Activated CD4-positive, alpha-beta T cell treated with anti-CD3 and anti-CD28 coated beads, Interleukin-2, Interleukin-6, amounts not matched to agents 100 ng/mL and 50 ng/mL, durations not matched to agents 16 hours and 8 hours (primary cell): ENCODE measurements around the gene INPP5K.

Source experiments
- DNase-seq: peaks from one replicate; pipeline ENCODE4 v3.0.0-alpha.2; 2020

The INPP5K gene

DNA sequence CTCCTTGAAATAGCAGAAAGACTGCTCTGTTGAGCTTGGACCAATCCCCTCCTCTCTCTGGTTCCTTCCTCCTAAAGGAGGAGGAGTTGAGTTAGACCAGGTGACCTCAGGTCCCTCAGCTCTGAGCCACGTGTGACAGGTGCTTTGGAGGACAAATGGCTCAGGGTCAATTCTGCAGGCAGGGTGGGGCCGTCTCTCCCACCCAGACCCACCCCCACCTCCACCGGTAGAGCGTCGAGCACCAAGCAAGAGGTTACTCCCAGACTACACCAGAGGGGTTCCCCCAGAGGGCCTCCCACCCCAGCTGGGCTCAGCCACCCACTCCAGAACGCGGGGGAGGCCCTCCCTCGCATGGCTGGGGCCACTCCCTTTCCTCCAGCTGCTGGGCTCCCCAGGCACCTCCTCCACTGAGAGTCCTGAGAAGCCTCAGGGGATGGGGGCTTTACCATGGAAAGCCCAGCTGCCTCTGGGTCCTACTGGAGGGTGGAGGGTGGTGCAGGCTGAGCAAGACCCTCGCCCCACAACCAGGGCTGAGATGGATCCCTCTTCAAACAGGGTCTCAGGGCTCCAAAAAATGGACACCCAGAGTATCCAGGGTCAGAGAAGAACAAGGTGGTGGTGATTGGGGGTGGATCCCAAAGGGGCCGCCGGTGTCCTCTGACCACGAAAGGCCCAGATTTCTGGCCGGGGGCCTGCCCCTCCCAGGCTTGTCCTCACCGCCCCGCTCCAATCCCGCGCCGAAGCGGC is 31.6 kb downstream of the INPP5K start:
- peak; percentile 41 for DNase-seq

DNA sequence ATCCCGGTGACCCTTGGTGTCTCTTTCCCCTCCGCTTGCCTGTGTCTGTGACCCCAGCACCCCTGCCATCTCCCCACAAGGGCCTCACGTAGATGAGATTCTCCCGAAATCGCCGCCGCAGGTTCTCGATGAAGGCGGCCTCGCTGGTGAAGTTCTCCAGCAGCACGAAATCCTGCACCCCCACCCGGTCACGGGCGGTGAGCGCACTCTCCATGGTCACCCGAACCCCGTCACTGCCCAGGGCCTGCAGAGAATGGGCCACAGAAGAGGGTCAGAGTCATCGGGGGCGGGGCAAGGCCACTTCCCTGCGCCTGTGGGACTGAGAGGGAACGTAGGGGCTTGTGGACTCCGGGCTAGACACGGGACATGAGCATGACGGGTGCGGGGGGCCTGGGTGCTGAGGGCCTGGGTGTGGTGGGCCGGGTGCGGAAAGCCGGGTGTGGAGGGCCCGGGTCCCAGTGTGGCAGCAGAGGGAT is 32.3 kb downstream of the INPP5K start:
- DNase-seq: no peak

DNA sequence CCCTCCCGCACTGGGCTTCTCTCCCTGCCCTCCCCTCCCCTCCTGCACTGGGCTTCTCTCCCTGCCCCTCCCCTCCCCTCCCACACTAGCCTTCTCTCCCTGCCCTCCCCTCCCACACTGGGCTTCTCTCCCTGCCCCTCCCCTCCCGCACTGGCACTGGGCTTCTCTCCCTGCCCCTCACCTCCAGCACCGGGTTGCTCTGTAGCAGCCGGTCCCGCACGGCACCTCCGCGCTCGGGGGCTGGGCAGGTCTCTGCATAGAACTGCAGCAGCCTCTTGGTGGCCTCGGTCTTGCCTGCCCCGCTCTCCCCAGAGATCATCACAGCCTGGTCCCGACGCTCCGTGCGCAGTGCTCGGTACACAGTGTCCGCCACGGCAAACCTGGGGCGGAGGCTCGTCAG is 33.7 kb downstream of the INPP5K start:
- no peak for DNase-seq

DNA sequence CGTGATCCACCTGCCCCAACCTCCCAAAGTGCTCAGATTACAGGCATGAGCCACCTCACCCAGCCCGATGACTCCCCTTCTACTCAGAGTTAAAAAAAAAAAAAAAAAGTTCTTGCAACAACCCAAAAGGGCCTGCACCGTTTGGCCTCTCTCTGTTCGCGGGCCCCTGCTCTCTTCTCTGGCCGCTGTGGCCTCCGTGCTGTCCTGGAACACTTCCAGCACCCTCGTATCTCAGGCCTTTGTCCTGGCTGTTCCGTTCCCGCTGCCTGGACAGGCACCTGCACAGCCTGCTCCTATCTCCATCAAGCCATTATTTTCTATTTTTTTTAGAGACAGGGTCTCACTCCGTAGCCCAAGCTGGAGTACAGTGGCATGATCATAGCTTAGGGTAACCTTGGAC is 34.7 kb downstream of the INPP5K start:
- DNase-seq: no peak

DNA sequence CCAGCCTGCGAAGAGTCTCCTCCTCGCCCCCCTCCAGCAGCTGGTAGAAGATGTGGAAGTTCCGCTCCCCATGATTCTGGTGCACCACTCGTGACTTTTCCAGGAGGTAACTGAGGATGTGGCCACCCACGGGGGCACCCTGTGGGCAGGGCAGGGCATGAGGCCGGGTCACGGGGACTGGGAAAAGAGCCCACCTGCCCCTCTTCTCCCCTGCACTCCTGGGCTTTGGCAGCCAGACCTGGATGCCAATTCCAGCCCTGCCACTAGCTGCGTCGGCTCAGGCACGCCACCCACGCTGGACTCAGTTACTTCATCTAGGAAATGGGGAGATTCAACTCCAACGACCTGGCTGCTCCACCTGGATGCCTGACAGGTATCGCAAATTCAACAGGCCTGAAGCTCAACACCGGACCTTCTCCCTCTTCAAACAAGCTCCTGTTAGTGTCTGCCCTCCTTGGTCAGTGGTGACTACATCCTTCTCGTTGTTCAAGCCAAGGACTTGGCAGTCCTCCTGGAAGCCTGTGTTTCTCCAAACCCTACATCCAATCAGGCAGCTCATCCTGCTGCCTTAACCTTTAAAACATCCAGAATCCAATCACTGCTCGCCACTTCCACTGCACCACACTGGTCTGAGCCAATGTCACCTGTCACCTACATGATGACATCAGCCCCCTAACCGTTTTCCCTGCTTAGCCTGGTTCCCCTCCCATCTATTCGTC is 35.5 kb downstream of the INPP5K start:
- no peak for DNase-seq

DNA sequence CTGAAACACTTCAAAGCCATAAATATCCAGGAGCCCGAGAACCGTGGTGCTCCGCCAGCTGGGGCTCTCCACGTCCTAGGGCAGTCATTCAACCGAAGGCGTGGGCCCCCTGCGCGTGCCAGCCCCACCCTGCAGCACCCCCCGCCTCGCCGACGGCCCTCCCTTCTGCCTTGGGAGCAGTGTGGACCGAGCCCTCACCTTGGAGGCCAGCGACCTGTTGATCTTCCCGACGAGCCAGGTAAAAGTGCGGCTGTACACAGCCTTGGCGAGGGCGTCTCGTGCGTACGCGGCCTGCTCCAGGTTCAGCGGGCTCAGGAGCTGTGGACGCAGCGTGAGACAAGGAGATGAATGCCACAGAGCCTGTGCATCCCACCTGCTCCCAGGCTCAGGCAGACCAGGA is 38.0 kb downstream of the INPP5K start:
- no peak for DNase-seq

DNA sequence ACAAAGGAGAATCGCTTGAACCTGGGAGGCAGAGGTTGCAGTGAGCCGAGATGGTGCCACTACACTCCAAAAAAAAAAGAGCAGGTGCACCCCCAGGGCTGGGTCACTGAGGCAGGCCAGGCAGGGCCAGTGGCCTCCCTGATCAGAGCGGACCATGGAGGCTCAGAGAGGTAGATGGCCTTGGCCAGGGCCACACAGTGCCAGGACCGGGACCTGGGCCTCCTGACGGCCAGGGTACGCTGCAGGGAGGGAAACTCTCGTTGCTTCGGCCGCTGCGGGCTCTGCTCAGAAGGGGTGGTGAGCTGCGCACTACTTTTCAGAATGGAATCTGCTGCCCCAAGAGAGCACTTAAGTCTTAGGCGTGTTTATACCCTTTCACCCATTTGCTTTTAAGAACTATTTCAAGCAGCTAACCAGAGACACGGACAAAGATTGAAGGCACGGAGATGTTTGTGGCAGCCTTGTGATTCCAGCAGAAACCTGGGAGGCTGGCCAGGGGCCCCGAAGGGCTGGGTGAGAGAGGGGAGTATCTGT is 41.0 kb downstream of the INPP5K start:
- no peak for DNase-seq

DNA sequence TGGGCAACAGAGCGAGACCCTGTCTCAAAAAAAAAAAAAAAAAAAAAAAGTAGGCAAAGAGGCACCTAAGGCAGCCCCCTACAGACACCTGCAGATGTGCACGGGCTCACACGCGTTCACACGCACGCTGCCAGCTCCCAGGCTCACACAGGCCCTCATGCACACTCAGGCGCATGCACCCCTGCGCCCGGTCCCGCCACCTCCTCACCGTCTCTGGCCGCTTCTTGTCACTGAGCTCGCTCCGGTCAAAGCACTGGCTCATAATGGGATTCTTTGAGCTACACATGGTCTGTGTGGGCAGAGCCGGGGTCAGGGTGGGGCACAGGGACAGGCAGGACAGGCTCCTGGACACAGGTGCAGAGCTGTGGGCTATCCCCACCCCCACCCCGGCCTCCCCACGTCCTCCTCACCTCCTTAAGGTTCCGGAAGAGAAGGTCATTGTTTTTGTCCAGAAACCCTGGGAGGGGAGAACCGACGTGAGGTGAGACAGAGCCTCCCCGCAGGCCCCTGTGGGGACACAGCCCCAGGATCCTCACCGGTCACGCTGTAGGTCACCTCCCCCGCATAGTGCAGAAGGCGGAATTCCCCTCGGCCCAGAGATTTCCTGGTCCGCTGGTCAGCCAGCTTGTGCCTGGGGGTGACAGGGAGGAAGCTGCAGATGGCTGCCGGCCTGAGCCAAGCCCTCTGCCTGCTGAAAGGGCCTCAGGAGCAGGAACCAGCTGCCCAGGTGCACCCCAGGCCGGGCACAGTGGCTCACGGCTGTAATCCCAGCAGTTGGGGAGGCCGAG is 41.8 kb downstream of the INPP5K start:
- DNase-seq: no peak

DNA sequence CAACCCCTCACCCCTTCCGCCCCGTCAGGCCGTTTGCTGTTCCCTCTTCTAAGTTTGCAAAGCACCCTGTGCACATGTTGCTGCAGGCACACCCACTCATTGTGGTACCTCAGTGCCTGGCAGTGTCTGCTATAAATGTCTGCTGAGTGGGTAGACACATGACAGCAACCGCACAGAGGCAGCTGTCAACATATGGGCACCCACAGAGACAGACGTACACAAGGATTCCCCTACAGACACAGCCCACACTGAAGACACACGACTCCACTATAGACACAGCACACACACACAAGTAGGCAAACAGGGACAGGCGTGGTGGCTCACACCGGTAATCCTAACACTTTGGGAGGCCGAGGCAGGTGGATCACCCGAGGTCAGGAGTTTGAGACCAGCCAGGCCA is 42.6 kb downstream of the INPP5K start:
- no peak for DNase-seq

DNA sequence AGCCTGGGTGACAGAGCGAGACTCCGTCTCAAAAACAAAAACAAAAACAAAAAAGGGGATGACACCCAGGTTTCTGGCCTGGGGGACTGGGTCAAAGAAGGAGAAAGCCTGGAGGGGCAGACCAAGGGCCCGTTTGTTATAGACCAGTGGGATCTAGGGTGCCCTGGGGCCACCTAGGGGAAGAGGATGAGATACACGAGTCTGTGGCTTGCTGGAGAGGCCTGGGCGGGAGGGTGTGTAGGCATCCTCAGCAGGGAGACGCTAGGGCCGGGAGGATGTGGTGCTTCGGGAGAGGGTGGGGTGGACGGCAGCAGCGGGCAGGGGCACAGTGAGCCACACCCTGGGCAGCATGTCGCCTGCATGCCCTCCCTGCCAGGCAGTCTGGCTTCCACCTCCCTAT is 43.2 kb downstream of the INPP5K start:
- DNase-seq: peak; percentile 22

DNA sequence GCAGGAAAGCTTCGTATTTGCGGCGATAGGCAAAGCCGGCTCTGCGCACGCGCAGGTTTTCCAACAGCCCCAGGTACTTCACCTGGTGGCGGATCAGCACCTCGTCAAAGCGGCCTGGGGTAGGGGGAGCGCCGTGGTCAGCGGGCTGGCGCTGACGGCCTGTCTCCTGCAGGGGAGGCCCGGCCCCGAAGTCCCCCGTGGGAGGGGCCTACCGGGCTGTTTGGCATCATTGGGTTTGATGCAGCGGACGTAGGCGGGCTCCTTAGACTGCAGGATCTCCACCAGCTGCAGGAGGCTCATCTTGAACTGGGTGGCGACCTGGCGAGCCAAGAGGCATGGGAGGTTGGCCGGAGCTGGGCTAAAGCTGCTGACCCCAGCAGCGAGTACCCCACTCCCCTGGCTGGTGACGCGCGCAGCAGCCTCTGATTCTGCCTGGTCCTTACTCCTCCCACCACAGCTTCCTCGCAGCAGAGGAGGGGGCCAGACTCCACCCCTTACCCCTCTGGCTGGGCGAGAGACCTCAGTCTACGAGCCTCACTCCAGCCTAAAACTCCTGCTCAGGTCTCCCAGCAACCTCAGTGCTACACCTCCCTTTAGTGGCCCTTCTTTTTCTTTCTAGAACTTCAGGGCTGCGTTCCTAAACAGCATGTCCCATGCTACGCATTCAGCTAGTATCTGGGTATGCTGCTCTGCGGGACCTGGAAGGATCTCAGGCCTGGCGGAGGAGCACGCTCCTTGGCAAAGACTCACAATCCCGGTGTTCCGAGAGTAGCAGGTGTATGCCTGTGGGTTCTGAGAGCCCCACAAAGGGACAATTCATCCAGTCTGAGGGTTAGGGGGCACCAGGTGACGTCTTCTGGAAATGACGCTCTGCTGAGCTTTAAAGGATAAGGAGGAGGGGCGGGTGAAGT is 44.2 kb downstream of the INPP5K start:
- no peak for DNase-seq

DNA sequence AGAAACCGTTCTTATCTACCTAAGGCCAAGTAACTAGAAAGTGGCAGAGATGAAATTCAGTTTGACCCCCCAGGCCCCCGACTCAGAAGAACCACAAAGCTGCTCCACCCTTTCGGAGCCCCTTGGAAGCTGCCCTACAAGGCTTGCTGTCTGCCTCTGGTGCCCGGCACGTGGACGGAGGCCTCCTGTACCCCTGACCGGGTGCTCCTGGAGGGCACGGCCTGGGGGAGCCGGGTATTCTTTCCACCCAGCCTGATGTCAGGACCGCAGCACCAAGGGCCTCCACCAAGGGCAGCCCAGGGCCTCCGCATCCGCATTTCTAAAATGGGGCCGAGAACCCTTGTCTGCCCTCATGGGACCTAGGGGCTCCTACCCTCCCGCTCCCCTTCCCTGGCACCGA is 44.9 kb downstream of the INPP5K start:
- DNase-seq: no peak

DNA sequence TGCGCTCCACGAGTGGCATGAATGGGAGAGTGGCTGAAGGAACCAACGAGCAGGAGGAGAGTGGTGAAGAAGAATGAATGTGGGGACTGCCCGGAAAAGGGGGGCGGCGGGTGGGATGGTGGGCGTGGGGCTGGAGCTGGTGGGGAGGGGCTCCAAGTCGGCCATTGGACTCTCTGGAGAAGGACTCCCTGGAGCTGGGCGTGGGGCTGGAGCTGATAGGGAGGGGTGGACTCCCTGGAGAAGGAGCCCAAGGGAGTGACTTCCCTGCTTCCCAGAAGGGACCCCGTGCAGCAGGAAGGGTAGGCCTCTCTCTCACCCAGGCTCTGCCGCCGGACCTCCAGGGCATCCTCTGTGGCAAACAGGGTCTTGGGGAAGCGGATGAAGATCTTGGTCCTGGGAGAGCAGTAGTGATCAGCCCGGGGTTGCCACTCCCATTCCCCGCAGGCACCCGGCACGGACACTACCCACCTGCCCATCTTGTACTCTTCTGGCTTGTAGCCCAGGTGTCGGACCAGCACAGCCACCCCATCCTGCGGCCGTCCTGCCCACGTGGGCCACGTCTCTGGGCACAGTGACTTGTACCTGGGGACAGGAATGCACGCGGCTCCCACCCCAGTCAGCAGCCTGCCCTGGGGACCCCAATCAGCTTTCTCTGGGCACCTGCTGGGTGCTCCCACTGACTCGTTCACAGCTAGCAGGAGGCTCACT is 45.5 kb downstream of the INPP5K start:
- DNase-seq: no peak

DNA sequence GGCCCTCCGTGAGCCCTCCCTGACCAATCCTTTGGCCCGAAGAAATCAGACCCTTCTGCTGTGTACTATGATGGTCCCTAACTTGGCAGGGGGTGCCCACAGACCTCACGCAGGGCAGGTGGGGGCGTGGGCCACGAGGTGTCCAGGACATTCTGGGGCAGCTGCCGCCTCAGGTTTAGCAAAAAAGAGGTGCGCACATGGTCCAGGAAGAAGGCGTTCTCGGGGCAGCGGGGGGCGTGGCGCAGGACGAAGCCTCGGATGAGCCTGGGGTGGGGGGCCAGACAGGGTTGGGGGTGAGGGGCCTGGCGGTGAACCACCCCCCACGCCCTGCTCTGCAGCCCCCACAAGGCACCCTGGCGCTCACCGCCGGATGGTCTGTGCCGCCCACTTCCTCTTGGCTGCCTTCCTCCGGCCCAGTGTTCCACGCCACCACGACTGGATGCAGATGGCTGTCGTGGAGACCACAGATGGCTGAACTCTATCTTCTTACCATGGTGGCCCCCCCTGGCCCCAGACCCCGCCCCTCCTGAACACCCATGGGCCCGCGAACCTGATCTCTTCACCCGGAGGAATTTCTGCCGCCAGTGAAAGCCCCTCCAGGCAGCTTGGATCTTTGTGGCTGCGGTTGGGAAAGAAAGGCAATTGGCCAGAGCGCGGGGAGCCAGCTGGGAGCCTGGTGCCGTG is 46.2 kb downstream of the INPP5K start:
- DNase-seq: no peak

DNA sequence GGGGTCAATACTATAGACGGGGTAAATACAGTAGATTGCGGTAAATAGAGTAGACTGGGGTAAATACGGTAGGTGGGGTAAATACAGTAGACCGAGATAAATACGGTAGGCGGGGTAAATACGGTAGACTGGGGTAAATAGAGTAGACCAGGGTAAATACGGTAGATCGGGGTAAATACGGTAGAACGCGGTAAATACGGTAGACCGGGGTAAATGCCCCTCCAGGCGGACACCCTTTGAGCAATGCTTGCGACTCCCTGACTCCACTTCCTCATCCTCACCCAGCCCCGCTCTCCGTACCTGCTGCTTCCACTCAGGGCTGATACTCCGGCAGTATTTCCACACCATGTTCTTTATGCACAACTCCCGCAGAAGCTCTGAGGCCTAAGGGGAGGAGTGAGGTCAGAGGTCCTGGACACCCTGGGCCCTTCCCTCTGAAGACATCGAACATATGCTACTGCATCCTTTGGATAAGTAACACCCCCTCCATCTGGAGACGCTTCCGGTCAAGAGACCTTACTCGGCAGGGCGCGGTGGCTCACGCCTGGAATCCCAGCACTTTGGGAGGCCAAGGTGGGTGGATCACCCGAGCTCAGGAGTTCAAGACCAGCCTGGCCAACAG is 47.1 kb downstream of the INPP5K start:
- no peak for DNase-seq

DNA sequence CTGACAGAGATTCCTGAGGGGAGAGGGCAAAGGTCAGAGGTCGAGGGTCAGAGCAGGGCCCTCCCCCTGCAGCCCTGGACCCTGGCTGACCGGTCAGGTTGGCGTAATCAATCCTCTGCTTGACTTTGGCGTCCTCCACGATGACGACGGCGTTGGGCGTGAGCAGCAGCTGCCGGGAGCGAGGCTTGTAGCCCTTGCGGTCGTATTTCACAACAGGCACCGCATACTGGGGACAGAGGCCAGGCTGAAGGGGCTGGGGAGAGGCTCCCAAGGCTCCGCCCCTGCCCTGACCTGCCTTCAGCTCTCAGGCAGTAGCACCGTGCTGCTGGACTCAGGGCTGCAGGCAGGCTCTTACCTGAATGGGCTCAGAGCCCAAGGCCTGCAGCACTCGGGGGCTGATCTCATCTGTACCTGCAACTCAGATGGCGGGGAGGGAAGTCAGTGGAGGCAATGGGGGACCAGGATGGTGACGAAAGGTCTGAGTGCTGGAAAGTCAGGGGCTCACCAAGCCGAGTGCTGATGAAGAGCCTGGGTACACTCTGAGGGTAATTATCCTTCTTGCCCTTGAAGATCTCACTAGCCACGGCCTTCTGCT is 48.4 kb downstream of the INPP5K start:
- DNase-seq: no peak

DNA sequence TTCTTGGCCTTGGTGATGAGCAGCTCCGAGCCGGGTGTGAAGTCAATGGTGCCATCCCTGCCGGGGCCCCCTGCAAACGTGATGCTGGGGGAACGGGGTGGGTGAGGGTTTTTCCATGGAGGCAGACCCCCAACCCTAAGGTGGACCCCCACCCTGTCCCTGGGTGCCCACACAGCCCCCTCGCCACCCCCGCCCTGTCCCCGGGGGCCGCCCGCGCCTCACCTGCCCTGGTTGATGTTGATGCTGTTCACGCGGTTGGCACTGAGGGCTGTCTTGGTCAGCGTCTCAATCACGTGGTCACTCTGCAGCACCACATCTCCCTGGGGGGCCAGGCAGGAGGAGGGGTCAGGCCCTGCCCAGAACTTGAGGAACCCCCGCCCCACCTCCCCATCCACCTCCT is 49.2 kb downstream of the INPP5K start:
- DNase-seq: no peak

DNA sequence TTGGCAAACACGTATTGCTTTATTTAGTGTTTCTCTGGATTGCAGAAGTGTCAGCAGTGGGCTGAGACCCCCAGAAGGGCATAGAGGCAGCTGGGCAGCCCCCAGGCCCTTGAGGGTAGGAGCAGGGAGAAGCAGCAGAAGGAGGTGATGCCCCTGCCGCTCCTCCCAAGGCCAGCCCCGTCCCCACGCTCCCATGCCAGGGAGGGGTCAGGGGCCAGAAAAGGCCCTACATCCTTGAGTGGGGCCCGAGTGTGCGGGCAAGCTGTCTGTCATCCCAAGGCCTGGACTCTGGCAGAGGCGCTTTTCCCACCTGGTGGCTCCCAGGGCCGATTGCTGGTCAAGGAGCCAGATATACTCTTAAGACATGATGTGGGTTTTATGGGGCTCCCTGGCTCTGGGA is 52.2 kb downstream of the INPP5K start:
- DNase-seq: no peak

DNA sequence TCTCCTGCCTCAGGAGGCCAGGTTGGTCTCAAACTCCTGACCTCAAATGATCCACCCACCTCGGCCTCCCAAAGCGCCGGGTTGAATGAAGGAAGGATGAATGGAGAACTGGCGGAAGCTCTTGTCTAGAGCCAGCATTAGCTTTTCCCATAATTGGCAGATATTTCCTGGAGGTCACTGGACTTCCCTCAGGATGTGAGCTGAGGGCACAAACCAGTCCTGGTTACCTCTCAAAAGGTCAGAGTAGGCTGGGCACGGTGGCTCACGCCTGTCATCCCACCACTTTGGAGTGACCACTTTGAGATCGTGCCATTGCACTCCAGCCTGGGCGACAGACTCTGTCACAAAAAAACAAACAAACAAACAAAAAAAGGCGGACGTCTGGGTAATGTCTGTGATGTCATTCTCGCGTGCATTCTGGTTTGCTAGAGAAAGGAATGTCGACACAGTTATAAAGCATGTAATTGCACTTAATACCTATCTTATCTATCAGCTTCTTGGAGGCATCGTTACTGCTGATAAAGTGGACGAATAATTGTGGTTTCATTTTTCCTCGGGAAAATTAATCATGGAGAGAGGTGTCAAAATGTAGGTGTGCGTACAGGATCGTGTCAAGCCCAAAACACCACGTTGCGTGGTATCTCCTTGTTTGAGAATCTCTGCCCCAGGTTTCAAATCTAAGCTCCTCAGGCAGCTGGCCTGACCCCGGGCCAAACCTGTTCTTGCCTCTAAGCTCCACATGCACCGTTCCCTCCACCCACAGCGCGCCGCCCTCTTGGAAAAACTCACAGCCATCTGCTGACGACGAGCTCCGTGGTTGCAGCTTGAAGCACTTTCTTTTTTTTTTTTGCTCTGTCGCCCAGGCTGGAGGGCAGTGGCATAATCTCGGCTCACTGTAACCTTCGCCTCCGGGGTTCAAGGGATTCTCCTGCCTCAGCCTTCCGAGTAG is 54.0 kb downstream of the INPP5K start:
- no peak for DNase-seq
